Hippocampal formation (tissue), 2 donors: Measurements from ENCODE around the gene KISS1.
"Not testable (repeated sequence)": the region's sequence is repeated elsewhere in the genome, so short reads cannot be mapped to it uniquely, and the experiment has no call there.

Source experiments
- DNase-seq, 2 donors: peaks; one replicate each; lab custom pipeline; 2025; lab: John Stamatoyannopoulos, UW

Gene KISS1

GRCh38 chr1:204196068-204196795 is at the start of gene KISS1:
Gene KISS1, minus strand, starts transcription at chr1:204196491. Its CDS starts 3,615 bp downstream, at chr1:204192876.
- no peak for DNase-seq

GRCh38 chr1:204242920-204243319 is 46.6 kb upstream of the KISS1 start:
- DNase-seq, result no peak

- DNase-seq, result no peak
Observed at GRCh38 chr1:204241914-204242313, 45.6 kb upstream of the KISS1 start.

GRCh38 chr1:204241050-204241449 is 44.8 kb upstream of the KISS1 start:
- no peak for DNase-seq

GRCh38 chr1:204240233-204240632 is 43.9 kb upstream of the KISS1 start:
- no peak for DNase-seq

GRCh38 chr1:204239401-204239800 is 43.1 kb upstream of the KISS1 start:
- DNase-seq, result not testable (repeated sequence)

- not testable (repeated sequence) for DNase-seq
Observed at GRCh38 chr1:204238520-204238919, 42.2 kb upstream of the KISS1 start.

- not testable (repeated sequence) for DNase-seq
Observed at GRCh38 chr1:204237515-204237914, 41.2 kb upstream of the KISS1 start.

GRCh38 chr1:204232526-204232925 is 36.2 kb upstream of the KISS1 start:
- no peak for DNase-seq

- DNase-seq, result no peak
Observed at GRCh38 chr1:204230211-204230610, 33.9 kb upstream of the KISS1 start.

GRCh38 chr1:204228896-204229295 is 32.6 kb upstream of the KISS1 start:
- no peak for DNase-seq

- DNase-seq, result no peak
Observed at GRCh38 chr1:204227996-204228785, 31.9 kb upstream of the KISS1 start.

- DNase-seq, result no peak
Observed at GRCh38 chr1:204227351-204227750, 31.1 kb upstream of the KISS1 start.

- no peak for DNase-seq
Observed at GRCh38 chr1:204225841-204226735, 29.8 kb upstream of the KISS1 start.

GRCh38 chr1:204224655-204225054 is 28.4 kb upstream of the KISS1 start:
- DNase-seq, result no peak

- DNase-seq, result no peak
Observed at GRCh38 chr1:204223129-204223860, 27.0 kb upstream of the KISS1 start.

- DNase-seq, result no peak
Observed at GRCh38 chr1:204222764-204223055, 26.4 kb upstream of the KISS1 start.

- DNase-seq, result no peak
Observed at GRCh38 chr1:204222006-204222763, 25.9 kb upstream of the KISS1 start.

GRCh38 chr1:204221271-204221670 is 25.0 kb upstream of the KISS1 start:
- no peak for DNase-seq

- no peak for DNase-seq
Observed at GRCh38 chr1:204219971-204220616, 23.8 kb upstream of the KISS1 start.
